Measurements from ENCODE around the gene SBK2. TPM values are rescaled to one million over a fixed set of nuclear protein-coding genes. Genes with fewer than 3 reads are reported as not detected.

The SBK2 gene
- total RNA-seq, 1 donor from 2014 or later: 4.2 TPM

DNA sequence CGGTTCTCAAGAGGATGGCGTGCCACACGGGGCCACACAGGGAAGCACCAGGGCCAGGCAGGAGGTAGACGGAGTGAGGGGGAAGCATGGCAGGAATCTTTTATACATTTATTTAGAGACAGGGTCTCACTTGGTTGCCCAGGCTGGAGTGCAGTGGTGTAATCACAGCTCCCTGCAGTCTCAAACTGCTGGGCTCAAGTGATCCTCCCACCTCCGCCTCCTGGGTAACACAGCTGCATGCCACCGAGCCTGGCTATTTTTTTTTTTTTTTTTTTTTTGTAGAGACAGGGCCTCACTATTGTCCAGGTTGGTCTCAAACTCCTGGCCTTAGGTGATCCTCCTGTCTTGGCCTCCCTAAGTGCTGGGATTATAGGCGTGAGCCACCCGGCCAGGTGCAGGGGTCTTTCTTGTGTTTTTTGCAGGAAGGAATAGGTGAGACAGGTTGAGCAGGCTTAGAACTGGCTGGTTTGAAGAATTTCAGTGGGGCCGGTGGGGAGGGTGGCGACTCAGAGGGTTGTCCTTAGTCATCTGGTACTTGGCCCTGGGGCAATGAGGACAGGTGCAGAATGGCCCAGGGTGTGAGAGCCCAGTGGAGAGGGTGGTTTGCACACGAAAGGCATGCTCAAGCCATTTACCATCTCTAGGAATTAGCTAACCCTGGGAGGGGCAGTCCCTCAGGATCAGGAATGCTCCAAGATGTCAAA lies 41.1 kb downstream of the SBK2 start:
- peaks cover 19% of the 10 kb centered on the region for H3K4me1 ChIP-seq (ENCODE audit: insufficient read depth, low read length)
- no peaks in the 10 kb centered on the region for H3K9me3 ChIP-seq (ENCODE audit: insufficient read depth, low read depth, low read length)
- no peak overlapping the region for H3K27ac ChIP-seq (ENCODE audit: low read depth, low read length)
- FAIRE-seq (no peak), DNase-seq (ENCODE audit: low read depth) (no peak)
- H3K79me2 ChIP-seq (ENCODE audit: insufficient read depth, low read length): no peaks in the 10 kb centered on the region
- Mint-ChIP-seq H3K27me3 (ENCODE audit: low read depth, unreplicated experiment) (peaks cover 4% of the 10 kb centered on the region), H3K27ac (ENCODE audit: unreplicated experiment) (peak overlapping the region; percentile 72), H3K9me3 (ENCODE audit: unreplicated experiment) (peaks cover 3% of the 10 kb centered on the region), H3K4me3 (ENCODE audit: unreplicated experiment) (no peak overlapping the region), H3K36me3 (ENCODE audit: low read depth, unreplicated experiment) (peaks cover 24% of the 10 kb centered on the region), H3K4me1 (ENCODE audit: low read depth, unreplicated experiment) (peaks cover 10% of the 10 kb centered on the region)
- no peaks in the 10 kb centered on the region for H3K36me3 ChIP-seq (ENCODE audit: insufficient read depth, low read length)
- H3K27me3 ChIP-seq (ENCODE audit: insufficient read depth, low read length): no peaks in the 10 kb centered on the region
- H4K20me1 ChIP-seq (ENCODE audit: insufficient read depth, low read length): no peaks in the 10 kb centered on the region
- no peak overlapping the region for H3K4me2 ChIP-seq (ENCODE audit: low read length)
- H2AFZ ChIP-seq (ENCODE audit: low read depth, low read length): no peak overlapping the region
- no peak overlapping the region for H3K9ac ChIP-seq (ENCODE audit: low read length)
- no peak for TF ChIP-seq EZH2 (IDR thresholded peaks at IDR 0.05; ENCODE audit: insufficient read depth, low read length)
- TF ChIP-seq, protein P1, sequence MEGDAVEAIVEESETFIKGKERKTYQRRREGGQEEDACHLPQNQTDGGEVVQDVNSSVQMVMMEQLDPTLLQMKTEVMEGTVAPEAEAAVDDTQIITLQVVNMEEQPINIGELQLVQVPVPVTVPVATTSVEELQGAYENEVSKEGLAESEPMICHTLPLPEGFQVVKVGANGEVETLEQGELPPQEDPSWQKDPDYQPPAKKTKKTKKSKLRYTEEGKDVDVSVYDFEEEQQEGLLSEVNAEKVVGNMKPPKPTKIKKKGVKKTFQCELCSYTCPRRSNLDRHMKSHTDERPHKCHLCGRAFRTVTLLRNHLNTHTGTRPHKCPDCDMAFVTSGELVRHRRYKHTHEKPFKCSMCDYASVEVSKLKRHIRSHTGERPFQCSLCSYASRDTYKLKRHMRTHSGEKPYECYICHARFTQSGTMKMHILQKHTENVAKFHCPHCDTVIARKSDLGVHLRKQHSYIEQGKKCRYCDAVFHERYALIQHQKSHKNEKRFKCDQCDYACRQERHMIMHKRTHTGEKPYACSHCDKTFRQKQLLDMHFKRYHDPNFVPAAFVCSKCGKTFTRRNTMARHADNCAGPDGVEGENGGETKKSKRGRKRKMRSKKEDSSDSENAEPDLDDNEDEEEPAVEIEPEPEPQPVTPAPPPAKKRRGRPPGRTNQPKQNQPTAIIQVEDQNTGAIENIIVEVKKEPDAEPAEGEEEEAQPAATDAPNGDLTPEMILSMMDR (IDR thresholded peaks at IDR 0.05; ENCODE audit: insufficient read depth, low read depth, low read length): no peak
- no peak overlapping the region for H3K4me3 ChIP-seq (ENCODE audit: insufficient read depth, low read depth, low read length)

- Mint-ChIP-seq H3K4me3 (ENCODE audit: unreplicated experiment) (no peak overlapping the region), H3K4me1 (ENCODE audit: low read depth, unreplicated experiment) (peaks cover 10% of the 10 kb centered on the region), H3K27me3 (ENCODE audit: low read depth, unreplicated experiment) (peaks cover 4% of the 10 kb centered on the region), H3K9me3 (ENCODE audit: unreplicated experiment) (peaks cover 2% of the 10 kb centered on the region), H3K27ac (ENCODE audit: unreplicated experiment) (no peak overlapping the region), H3K36me3 (ENCODE audit: low read depth, unreplicated experiment) (peaks cover 14% of the 10 kb centered on the region)
- Histone ChIP-seq H3K36me3 (ENCODE audit: insufficient read depth, low read length) (no peaks in the 10 kb centered on the region), H3K27me3 (ENCODE audit: insufficient read depth, low read length) (no peaks in the 10 kb centered on the region), H3K4me2 (ENCODE audit: low read length) (peak overlapping the region; percentile 76), H3K4me3 (ENCODE audit: insufficient read depth, low read depth, low read length) (peak overlapping the region; percentile 7), H3K79me2 (ENCODE audit: insufficient read depth, low read length) (no peaks in the 10 kb centered on the region), H3K4me1 (ENCODE audit: insufficient read depth, low read length) (peaks cover 24% of the 10 kb centered on the region), H4K20me1 (ENCODE audit: insufficient read depth, low read length) (no peaks in the 10 kb centered on the region), H3K27ac (ENCODE audit: low read depth, low read length) (no peak overlapping the region), H3K9me3 (ENCODE audit: insufficient read depth, low read depth, low read length) (no peaks in the 10 kb centered on the region), H3K9ac (ENCODE audit: low read length) (peak overlapping the region; percentile 46), H2AFZ (ENCODE audit: low read depth, low read length) (peak overlapping the region; percentile 53)
- DNase-seq (ENCODE audit: low read depth): peak; percentile 31
- FAIRE-seq: no peak
- no peak for TF ChIP-seq EZH2 (IDR thresholded peaks at IDR 0.05; ENCODE audit: insufficient read depth, low read length)
- TF ChIP-seq, protein P1 (IDR thresholded peaks at IDR 0.05; ENCODE audit: insufficient read depth, low read depth, low read length): no peak
These were observed 42.7 kb downstream of the SBK2 start for GRCh38 chr19:55494172-55494761.
